ENCODE data around the gene CYP4F2. TPM values are rescaled to one million over a fixed set of nuclear protein-coding genes. Genes with fewer than 3 reads are reported as not detected.
"Not testable (repeated sequence)": the region's sequence is repeated elsewhere in the genome, so short reads cannot be mapped to it uniquely, and the experiment has no call there.

Gene CYP4F2
- total RNA-seq, 1 donor from 2014 or later = not detected

DNA sequence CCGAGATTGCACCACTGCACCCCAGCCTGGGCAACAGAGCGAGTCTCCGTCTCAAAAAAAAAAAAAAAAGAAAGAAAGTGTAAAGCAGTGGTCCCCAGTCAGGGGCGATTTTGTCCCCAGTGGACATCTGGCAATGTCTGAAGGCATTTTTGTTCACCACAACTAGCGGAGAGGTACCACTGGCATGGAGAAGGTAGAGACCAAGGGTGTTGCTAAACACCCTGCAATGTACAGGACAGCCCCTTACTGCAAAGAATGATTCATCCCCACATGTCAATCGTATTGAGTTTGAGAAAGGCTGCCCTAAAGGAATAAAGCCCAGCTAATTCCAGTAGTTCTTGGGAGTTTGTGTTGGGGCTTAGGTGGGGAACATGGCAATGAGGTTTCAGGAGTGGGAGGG is 38.7 kb downstream of the CYP4F2 start:
- intact Hi-C loops (cut with micrococcal nuclease) = no loop called here

GRCh38 chr19:15850385-15850784 is 47.5 kb downstream of the CYP4F2 start:
- intact Hi-C loops (cut with micrococcal nuclease) = no loop called here

GRCh38 chr19:15846923-15847322 is 51.0 kb downstream of the CYP4F2 start:
- intact Hi-C loops (cut with micrococcal nuclease) = no loop called here

DNA sequence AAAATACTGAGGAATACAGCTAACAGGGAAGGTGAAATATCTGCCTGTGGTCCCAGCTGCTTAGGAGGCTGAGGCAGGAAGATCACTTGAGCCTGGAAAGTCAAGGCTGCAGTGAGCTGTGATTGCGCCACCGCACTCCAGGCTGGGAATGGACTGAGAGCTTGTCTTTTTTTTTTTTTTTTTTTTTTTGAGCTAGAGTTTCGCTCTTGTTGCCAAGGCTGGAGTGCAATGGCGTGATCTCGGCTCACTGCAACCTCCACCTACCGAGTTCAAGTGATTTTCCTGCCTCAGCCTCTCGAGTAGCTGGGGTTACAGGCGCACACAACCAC is 54.0 kb downstream of the CYP4F2 start:
- intact Hi-C loops (cut with micrococcal nuclease) = loop anchor here (1.0 kb wide), 1 partner anchor 8 kb away; no protein-coding TSS in a partner anchor

DNA sequence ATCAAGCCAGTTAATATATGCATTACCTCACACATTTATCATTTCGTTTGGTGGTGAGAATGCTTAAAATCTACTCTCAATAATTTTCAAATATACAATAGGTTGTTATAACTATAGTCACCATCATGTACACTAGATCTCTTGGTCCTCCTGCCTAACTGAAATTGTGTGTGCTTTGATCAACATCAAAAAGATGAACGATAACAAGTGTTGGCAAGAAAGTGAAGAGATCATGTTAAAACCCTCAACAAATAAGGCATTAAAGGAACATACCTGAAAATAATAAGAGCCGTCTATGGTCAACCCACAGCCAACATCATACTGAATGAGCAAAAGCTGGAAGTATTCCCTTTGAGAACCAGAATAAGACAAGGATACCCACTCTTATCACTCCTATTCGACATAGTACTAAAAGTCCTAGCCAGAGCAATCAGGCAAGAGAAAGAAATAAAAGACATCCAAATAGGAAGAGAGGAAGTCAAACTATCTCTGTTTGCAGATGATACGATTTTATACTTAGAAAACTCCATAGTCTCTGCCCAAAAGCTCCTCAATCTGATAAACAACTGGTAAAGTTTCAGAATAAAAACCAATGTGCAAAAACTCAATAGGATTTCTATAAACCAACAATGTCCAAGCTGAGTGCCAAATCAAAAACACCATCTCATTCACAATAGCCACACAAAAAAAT is 54.5 kb downstream of the CYP4F2 start:
- intact Hi-C loops (cut with micrococcal nuclease) = no loop called here

- intact Hi-C loops (cut with micrococcal nuclease) = no loop called here
Measured at GRCh38 chr19:15841875-15842569, 55.9 kb downstream of the CYP4F2 start.

- intact Hi-C loops (cut with micrococcal nuclease) = no loop called here
Measured at GRCh38 chr19:15840833-15841232, 57.0 kb downstream of the CYP4F2 start.

DNA sequence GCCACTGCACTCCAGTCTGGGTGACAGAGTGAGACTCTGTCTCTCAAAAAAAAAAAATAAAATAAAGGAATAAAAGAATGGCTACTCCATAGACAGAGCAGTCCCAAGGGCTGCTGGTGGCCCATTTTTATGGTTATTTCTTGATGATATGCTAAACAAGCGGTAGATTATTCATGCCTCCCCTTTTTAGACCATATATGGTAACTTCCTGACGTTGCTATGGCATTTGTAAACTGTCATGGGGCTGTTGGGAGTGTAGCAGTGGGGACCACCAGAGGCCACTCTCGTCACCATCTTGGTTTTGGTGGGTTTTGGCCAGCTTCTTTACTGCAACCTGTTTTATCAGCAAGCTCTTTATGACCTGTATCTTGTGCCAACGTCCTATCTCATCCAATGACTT is 58.0 kb downstream of the CYP4F2 start:
- intact Hi-C loops (cut with micrococcal nuclease) = loop anchor here (5.0 to 10.0 kb wide), 3 partner anchors 232 to 375 kb away; partner anchors contain the start of genes AP1M1 and RASAL3

- intact Hi-C loops (cut with micrococcal nuclease) = loop anchor here (5.0 to 10.0 kb wide), 3 partner anchors 234 to 374 kb away; partner anchors contain the start of genes AP1M1 and RASAL3
Measured at GRCh38 chr19:15838351-15838750, 59.5 kb downstream of the CYP4F2 start.

GRCh38 chr19:15837221-15837731 is 60.6 kb downstream of the CYP4F2 start:
- intact Hi-C loops (cut with micrococcal nuclease) = loop anchor here (2.0 to 10.0 kb wide), 4 partner anchors 235 to 534 kb away; partner anchors contain the start of genes AP1M1 and RASAL3

- intact Hi-C loops (cut with micrococcal nuclease) = loop anchor here (1.0 to 10.0 kb wide), 5 partner anchors 8 to 534 kb away; partner anchors contain the start of genes AP1M1 and RASAL3
Measured at GRCh38 chr19:15836330-15837220, 61.3 kb downstream of the CYP4F2 start.

DNA sequence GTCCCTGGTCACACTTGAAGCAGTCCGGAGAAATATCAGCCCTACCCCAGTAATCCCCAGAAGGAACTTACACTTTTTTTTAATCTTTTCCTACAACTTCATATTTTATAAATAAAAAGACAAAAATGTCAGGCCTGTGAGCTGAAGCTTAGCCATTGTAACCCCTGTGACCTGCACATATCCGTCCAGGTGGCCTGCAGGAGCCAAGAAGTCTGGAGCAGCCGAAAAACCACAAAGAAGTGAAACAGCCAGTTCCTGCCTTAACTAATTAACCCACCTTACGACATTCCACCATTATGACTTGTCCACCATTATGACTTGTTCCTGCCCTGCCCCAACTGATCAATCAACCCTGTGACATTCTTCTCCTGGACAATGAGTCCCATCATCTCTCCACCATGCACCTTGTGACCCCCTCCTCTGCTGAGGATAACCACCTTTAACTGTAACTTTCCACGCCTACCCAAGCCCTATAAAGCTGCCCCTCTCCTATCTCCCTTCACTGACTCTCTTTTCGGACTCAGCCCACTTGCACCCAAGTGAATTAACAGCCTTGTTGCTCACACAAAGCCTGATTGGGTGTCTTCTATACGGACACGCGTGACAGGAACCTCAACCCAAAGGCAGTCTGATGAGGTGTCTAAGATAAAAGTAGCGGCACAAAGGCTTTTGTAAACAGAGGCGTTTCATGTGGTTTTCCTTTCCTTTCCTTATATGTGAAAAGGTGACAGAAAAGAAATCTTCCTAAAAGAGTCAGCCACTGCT is 62.1 kb downstream of the CYP4F2 start:
- intact Hi-C loops (cut with micrococcal nuclease) = loop anchor here (1.0 to 10.0 kb wide), 5 partner anchors 9 to 535 kb away; partner anchors contain the start of genes AP1M1 and RASAL3

DNA sequence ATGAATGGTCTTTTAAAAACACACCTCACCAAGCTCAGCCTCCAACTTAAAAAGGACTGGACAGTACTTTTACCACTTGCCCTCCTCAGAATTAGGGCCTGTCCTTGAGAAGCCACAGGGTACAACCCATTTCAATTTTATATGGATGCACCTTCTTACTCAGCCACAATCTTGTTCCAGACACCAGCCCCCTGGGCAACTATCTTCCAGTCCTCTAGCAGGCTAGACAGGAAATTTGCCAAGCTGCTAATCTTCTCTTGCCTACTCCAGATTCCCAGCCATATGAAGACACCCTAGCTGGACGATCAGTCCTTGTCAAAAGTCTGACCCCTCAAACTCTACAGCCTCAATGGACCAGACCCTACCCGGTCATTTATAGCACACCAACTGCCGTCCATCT is 63.6 kb downstream of the CYP4F2 start:
- intact Hi-C loops (cut with micrococcal nuclease) = loop anchor here (10.0 kb wide), 1 partner anchor 369 kb away; the partner anchor contains the start of gene RASAL3

- intact Hi-C loops (cut with micrococcal nuclease) = loop anchor here (10.0 kb wide), 1 partner anchor 367 kb away; the partner anchor contains the start of gene RASAL3
Measured at GRCh38 chr19:15831626-15832025, 66.2 kb downstream of the CYP4F2 start.

DNA sequence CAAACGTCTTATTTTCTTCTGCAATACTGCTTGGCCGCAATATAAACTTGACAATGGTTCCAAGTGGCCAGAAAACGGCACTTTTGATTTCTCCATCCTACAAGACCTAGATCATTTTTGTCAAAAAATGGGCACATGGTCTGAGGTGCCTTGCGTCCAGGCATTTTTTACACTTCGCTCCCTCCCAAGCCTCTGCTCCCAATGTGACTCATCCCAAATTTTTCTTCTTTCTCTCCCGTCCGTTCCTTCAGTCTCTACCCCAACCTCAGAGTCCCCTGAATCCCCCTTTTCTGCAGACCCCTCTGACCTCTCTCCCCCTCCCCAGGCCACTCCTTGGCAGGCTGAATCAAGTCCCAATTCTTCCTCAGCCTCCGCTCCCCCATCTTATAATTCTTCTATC is 68.1 kb downstream of the CYP4F2 start:
- intact Hi-C loops (cut with micrococcal nuclease) = loop anchor here (10.0 kb wide), 1 partner anchor 365 kb away; the partner anchor contains the start of gene RASAL3

DNA sequence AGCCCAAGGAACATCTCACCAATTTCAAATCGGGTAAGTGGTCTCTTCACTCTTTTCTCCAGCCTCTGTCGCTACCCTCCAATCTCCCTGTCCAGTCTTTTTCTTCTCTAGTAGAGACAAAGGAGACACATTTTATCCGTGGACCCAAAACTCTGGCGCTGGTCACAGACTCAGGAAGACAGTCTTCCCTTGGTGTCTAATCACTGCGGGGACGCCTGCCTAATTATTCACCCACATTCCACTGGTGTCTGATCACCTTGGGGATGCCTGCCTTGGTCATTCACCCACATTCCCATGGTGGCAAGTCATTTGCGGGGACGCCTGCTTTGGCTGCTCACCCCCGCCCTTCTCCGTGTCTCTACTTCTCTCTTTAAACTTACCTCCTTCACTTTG is 68.6 kb downstream of the CYP4F2 start:
- intact Hi-C loops (cut with micrococcal nuclease) = no loop called here

DNA sequence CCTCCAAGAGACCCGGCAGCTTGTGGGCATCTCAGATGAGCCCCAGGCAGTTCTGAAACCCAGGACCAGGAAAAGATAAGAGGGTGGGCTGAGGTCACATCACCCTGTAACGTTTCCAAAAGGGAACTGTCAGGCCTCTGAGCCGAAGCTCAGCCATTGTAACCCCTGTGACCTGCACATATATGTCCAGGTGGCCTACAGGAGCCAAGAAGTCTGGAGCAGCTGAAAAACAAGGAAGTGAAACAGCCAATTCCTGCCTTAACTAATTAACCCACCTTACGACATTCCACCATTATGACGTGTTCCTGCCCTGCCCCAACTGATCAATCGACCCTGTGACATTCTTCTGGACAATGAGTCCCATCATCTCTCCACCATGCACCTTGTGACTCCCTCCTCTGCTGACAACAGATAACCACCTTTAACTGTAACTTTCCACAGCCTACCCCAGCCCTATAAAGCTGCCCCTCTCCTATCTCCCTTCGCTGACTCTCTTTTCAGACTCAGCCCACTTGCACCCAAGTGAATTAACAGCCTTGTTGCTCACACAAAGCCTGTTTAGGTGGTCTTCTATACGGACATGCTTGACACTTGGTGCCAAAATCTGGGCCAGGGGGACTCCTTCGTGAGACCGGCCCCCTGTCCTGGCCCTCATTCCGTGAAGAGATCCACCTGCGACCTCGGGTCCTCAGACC is 69.1 kb downstream of the CYP4F2 start:
- intact Hi-C loops (cut with micrococcal nuclease) = not testable (repeated sequence)

- intact Hi-C loops (cut with micrococcal nuclease) = no loop called here
Measured at GRCh38 chr19:15828121-15828610, 69.7 kb downstream of the CYP4F2 start.

Data from T-helper 2 cell treated with Interferon-gamma antibody and Interleukin-4, amounts not matched to agents 100 ng/mL and 5 ng/mL, for 36 hours (primary cell).